ENCODE results near the gene ZNF804A. TPM values are rescaled to one million over a fixed set of nuclear protein-coding genes. Genes with fewer than 3 reads are reported as not detected.

ZNF804A gene
- total and polyA plus RNA-seq, 2 donors from 2014 or later = 0.19 to 1.2 TPM

GRCh38 chr2:184727813-184728212 is 129.5 kb downstream of the ZNF804A start:
- no peak overlapping the region for H3K9ac ChIP-seq (ENCODE audit: low read length in 3 of 3)
- no peaks in the 10 kb centered on the region for H3K36me3 ChIP-seq (ENCODE audit: control insufficient read depth in 2 of 3, insufficient read depth in 3 of 3, low read length in 3 of 3)
- no peaks in the 10 kb centered on the region for H3K9me3 ChIP-seq (ENCODE audit: control insufficient read depth in 2 of 3, insufficient read depth in 1 of 3, low read length in 3 of 3)
- no peaks in the 10 kb centered on the region for H3K4me1 ChIP-seq (ENCODE audit: control insufficient read depth in 2 of 3, insufficient read depth in 2 of 3, low read depth in 1 of 3, low read length in 3 of 3)
- no peaks in the 10 kb centered on the region for H3K27me3 ChIP-seq (ENCODE audit: control insufficient read depth, insufficient read depth, low read length)
- FAIRE-seq (no peak), DNase-seq (no peak)
- H3K4me3 ChIP-seq (ENCODE audit: low read length in 3 of 3) = no peak overlapping the region
- H3K27ac ChIP-seq (ENCODE audit: low read depth in 2 of 2, low read length in 2 of 2) = no peak overlapping the region
- intact Hi-C loops (cut with DNase I) = no loop called here
- TF ChIP-seq CTCF (IDR thresholded peaks at IDR 0.05; ENCODE audit: borderline replicate concordance, extremely low read depth, insufficient read depth) = no peak

- Histone ChIP-seq H3K36me3 (ENCODE audit: control insufficient read depth in 2 of 3, insufficient read depth in 3 of 3, low read length in 3 of 3) (no peaks in the 10 kb centered on the region), H3K9ac (ENCODE audit: low read length in 3 of 3) (no peak overlapping the region), H3K27me3 (ENCODE audit: control insufficient read depth, insufficient read depth, low read length) (no peaks in the 10 kb centered on the region), H3K4me3 (ENCODE audit: low read length in 3 of 3) (no peak overlapping the region), H3K4me1 (ENCODE audit: control insufficient read depth in 2 of 3, insufficient read depth in 2 of 3, low read depth in 1 of 3, low read length in 3 of 3) (no peaks in the 10 kb centered on the region), H3K27ac (ENCODE audit: low read depth in 2 of 2, low read length in 2 of 2) (no peak overlapping the region), H3K9me3 (ENCODE audit: control insufficient read depth in 2 of 3, insufficient read depth in 1 of 3, low read length in 3 of 3) (no peaks in the 10 kb centered on the region)
- intact Hi-C loops (cut with DNase I) = no loop called here
- no peak for TF ChIP-seq CTCF (IDR thresholded peaks at IDR 0.05; ENCODE audit: borderline replicate concordance, extremely low read depth, insufficient read depth)
- FAIRE-seq = no peak
- no peak for DNase-seq
These were observed 130.1 kb downstream of the ZNF804A start for GRCh38 chr2:184728411-184728810.

DNA sequence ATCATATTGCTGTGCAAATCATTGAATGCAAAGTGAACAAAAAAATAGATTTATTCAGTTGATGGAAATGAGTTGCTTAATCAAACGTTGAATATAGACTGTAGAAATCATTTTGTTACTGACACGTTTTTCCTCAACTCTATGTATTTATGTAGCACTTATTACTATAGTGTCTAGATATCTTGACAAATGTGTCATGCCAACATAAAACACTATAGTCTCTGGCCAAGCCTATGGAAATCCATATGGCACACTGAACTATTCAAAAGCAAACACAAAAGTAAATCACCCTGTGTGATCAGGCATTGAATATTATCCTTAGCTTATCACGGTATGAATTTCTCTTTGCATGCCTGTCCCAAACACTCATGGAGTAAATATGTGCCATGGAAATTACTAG is 131.3 kb downstream of the ZNF804A start:
- intact Hi-C loops (cut with DNase I) = no loop called here
- no peak for TF ChIP-seq CTCF (IDR thresholded peaks at IDR 0.05; ENCODE audit: borderline replicate concordance, extremely low read depth, insufficient read depth)

DNA sequence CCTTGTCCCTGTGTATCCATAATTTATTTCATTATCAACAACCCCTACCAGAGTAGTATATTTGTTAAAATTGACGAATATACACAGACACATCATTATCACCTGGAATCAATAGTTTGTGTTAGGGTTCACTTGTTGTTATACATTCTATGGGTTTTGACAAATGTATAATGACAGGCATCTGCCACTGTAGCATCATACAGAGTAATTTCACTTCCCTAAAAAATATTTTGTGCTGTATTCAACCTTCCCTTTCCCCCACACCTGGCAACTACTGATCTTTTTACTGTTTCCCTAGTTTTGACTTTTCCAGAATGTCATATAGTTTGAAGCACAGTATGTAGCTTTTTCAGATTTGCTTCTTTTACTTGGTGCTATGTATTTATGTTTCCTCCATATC is 132.0 kb downstream of the ZNF804A start:
- H3K9me3 ChIP-seq (ENCODE audit: control insufficient read depth in 2 of 3, insufficient read depth in 1 of 3, low read length in 3 of 3) = no peaks in the 10 kb centered on the region
- H3K27ac ChIP-seq (ENCODE audit: low read depth in 2 of 2, low read length in 2 of 2) = no peak overlapping the region
- H3K9ac ChIP-seq (ENCODE audit: low read length in 3 of 3) = no peak overlapping the region
- DNase-seq (no peak), FAIRE-seq (no peak)
- no peaks in the 10 kb centered on the region for H3K36me3 ChIP-seq (ENCODE audit: control insufficient read depth in 2 of 3, insufficient read depth in 3 of 3, low read length in 3 of 3)
- intact Hi-C loops (cut with DNase I) = no loop called here
- TF ChIP-seq CTCF (IDR thresholded peaks at IDR 0.05; ENCODE audit: borderline replicate concordance, extremely low read depth, insufficient read depth) = no peak
- H3K4me1 ChIP-seq (ENCODE audit: control insufficient read depth in 2 of 3, insufficient read depth in 2 of 3, low read depth in 1 of 3, low read length in 3 of 3) = no peaks in the 10 kb centered on the region
- H3K4me3 ChIP-seq (ENCODE audit: low read length in 3 of 3) = no peak overlapping the region
- H3K27me3 ChIP-seq (ENCODE audit: control insufficient read depth, insufficient read depth, low read length) = no peaks in the 10 kb centered on the region

More for the DNA sequence above, 131.3 kb downstream of the ZNF804A start:
- Histone ChIP-seq H3K27ac (ENCODE audit: low read depth in 2 of 2, low read length in 2 of 2) (no peak overlapping the region), H3K27me3 (ENCODE audit: control insufficient read depth, insufficient read depth, low read length) (no peaks in the 10 kb centered on the region), H3K9ac (ENCODE audit: low read length in 3 of 3) (no peak overlapping the region), H3K4me1 (ENCODE audit: control insufficient read depth in 2 of 3, insufficient read depth in 2 of 3, low read depth in 1 of 3, low read length in 3 of 3) (no peaks in the 10 kb centered on the region), H3K4me3 (ENCODE audit: low read length in 3 of 3) (no peak overlapping the region), H3K36me3 (ENCODE audit: control insufficient read depth in 2 of 3, insufficient read depth in 3 of 3, low read length in 3 of 3) (no peaks in the 10 kb centered on the region), H3K9me3 (ENCODE audit: control insufficient read depth in 2 of 3, insufficient read depth in 1 of 3, low read length in 3 of 3) (no peaks in the 10 kb centered on the region)
- no peak for DNase-seq
- FAIRE-seq = no peak
